ENCODE measurements around the gene ALG9. TPM values are rescaled to one million over a fixed set of nuclear protein-coding genes. Genes with fewer than 3 reads are reported as not detected.

Gene ALG9
- total RNA-seq, 4 donors from 2014 or later, result 10.3 to 22.5 (median 14.9) TPM

DNA sequence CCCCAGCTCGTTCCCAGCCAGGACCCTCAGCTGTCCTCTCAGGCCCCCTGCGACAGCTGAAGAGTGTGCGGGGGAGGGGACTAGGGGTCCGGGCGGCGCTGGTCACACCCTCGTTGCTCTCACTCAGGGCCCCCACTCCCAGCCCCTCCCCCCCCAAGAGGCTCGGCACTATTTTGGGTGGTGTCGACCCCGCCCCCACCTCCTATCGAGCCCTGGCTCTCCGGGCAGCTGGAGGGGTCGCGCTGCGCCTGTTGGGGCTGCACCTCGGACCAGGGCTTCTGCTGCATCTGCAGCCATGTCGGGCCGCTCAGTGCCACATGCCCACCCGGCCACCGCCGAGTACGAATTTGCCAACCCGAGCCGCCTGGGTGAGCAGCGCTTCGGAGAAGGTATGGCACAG is 41.2 kb upstream of the ALG9 start, which contains the start of gene HSPB2:
Gene HSPB2 (plus strand): TSS at position 200 of the 400 bp plus-strand sequence. CDS start 96 bp downstream, at position 296.
- peak within 1 kb of the TSS; percentile 91 to 97 (median 97) for H3K27ac ChIP-seq
- TF ChIP-seq POLR2A (IDR thresholded peaks at IDR 0.05), result no peak
- TF ChIP-seq, protein P1, sequence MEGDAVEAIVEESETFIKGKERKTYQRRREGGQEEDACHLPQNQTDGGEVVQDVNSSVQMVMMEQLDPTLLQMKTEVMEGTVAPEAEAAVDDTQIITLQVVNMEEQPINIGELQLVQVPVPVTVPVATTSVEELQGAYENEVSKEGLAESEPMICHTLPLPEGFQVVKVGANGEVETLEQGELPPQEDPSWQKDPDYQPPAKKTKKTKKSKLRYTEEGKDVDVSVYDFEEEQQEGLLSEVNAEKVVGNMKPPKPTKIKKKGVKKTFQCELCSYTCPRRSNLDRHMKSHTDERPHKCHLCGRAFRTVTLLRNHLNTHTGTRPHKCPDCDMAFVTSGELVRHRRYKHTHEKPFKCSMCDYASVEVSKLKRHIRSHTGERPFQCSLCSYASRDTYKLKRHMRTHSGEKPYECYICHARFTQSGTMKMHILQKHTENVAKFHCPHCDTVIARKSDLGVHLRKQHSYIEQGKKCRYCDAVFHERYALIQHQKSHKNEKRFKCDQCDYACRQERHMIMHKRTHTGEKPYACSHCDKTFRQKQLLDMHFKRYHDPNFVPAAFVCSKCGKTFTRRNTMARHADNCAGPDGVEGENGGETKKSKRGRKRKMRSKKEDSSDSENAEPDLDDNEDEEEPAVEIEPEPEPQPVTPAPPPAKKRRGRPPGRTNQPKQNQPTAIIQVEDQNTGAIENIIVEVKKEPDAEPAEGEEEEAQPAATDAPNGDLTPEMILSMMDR (IDR thresholded peaks at IDR 0.05 in 4 of 5, conservative IDR thresholded peaks at IDR 0.05 in 1 of 5), result no peak
- in situ Hi-C loops (cut with MboI; ENCODE audit: low sequenced_read_pairs in 4 of 4), result loop anchor here in 1 of 4 donors (5.0 kb wide), 1 partner anchor 35 kb away; the partner anchor contains the start of genes CFAP68 and FDXACB1
- no peaks in the 10 kb centered on the region for H3K27me3 ChIP-seq
- no peaks in the 10 kb centered on the region for H3K9me3 ChIP-seq
- peak within 1 kb of the TSS; percentile 70 to 79 (median 74) for H3K4me3 ChIP-seq
- DNase-seq, result peak in 1 of 2 donors; percentile 55
- intact Hi-C loops (cut with DNase I; ENCODE audit: low total_unique reads), result loop anchor here (5.0 kb wide), 1 partner anchor 180 kb away; no protein-coding TSS in a partner anchor
- H3K36me3 ChIP-seq, result peaks cover 0 to 24% of the 10 kb centered on the region in 2 donors
- H3K4me1 ChIP-seq, result peaks cover 29 to 43% of the 10 kb centered on the region in 2 donors
- ATAC-seq, result peak in 1 of 2 donors; percentile 8

DNA sequence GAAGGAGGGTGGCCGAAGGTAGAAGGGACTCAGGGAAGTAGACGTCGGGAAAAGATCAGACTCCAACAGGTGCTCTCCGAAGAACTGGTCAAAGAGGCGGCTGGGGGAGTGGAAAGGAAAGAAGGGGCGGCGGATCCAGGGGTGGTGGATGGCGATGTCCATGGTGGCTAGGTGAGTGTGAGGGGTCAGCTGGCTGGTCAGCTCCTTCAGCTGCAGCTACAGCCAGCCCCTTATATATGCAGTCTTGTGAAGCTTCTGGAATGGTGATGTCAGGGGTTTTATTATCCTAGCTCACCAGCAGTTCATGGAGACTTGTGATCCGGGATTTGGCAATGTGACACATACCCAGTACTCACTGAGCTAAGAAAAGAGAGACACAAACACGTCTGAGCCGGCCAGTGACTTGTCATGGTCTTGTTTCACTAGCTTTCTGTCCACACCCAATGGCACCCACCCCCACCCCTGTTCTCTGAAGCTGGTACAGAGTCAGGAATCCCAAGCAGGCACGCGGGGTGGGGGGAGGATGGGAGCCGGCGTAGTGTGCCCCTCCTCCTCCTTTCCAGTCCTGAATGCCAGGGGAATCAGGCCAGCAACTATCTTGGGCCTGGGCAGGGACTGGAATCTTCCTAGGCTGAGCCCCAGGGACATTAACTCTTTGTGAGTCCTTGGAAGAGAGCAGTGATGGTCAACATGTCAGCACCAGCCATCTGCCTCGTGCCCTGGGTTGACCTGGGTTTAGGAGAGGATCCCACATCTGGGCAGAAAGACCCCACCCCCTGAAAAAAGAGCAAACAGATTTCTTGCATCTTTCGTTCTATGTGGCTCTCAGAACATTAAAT is 40.4 kb upstream of the ALG9 start, which contains the start of gene CRYAB:
Gene CRYAB (minus strand): TSS at position 208 of the 839 bp plus-strand sequence. CDS start 46 bp downstream, at position 162.
- in situ Hi-C loops (cut with MboI; ENCODE audit: low sequenced_read_pairs in 4 of 4), result loop anchor here in 1 of 4 donors (5.0 kb wide), 1 partner anchor 34 kb away; the partner anchor contains the start of genes CFAP68 and FDXACB1
- H3K4me3 ChIP-seq, result peak within 1 kb of the TSS; percentile 70 to 79 (median 74)
- intact Hi-C loops (cut with DNase I; ENCODE audit: low total_unique reads), result loop anchor here (2.0 to 5.0 kb wide), 2 partner anchors 33 to 179 kb away; partner anchors contain the start of genes CFAP68 and FDXACB1
- DNase-seq (peak; percentile 97 to 99), ATAC-seq (peak; percentile 87)
- TF ChIP-seq, protein P1 (IDR thresholded peaks at IDR 0.05 in 4 of 5, conservative IDR thresholded peaks at IDR 0.05 in 1 of 5), result no peak
- peak; percentile 98 to 99 for TF ChIP-seq POLR2A (IDR thresholded peaks at IDR 0.05)
- H3K27me3 ChIP-seq, result no peaks in the 10 kb centered on the region
- H3K9me3 ChIP-seq, result no peaks in the 10 kb centered on the region
- H3K27ac ChIP-seq, result peak within 1 kb of the TSS; percentile 91 to 97 (median 97)
- peaks cover 0 to 24% of the 10 kb centered on the region in 2 donors for H3K36me3 ChIP-seq
- peaks cover 22 to 45% of the 10 kb centered on the region in 2 donors for H3K4me1 ChIP-seq

- in situ Hi-C loops (cut with MboI; ENCODE audit: low sequenced_read_pairs in 4 of 4) (loop anchor here in 1 of 4 donors (5.0 kb wide), 1 partner anchor 34 kb away; the partner anchor contains the start of genes CFAP68 and FDXACB1), intact Hi-C loops (cut with DNase I; ENCODE audit: low total_unique reads) (loop anchor here (2.0 to 5.0 kb wide), 2 partner anchors 32 to 179 kb away; partner anchors contain the start of genes CFAP68 and FDXACB1)
- Histone ChIP-seq H3K4me1 (peaks cover 22 to 45% of the 10 kb centered on the region in 2 donors), H3K36me3 (peaks cover 0 to 24% of the 10 kb centered on the region in 2 donors), H3K27me3 (no peaks in the 10 kb centered on the region), H3K27ac (peak overlapping the region; percentile 91 to 97 (median 97)), H3K9me3 (no peaks in the 10 kb centered on the region), H3K4me3 (peak overlapping the region; percentile 70 to 79 (median 74))
- DNase-seq (no peak), ATAC-seq (peak; percentile 10 to 12)
- TF ChIP-seq, protein P1 (IDR thresholded peaks at IDR 0.05 in 4 of 5, conservative IDR thresholded peaks at IDR 0.05 in 1 of 5), result no peak
- peak in 1 of 2 donors; percentile 27 for TF ChIP-seq POLR2A (IDR thresholded peaks at IDR 0.05)
Observed at GRCh38 chr11:111910676-111911562, 39.5 kb upstream of the ALG9 start.

GRCh38 chr11:111909378-111909777 is 38.0 kb upstream of the ALG9 start:
- intact Hi-C loops (cut with DNase I; ENCODE audit: low total_unique reads) (no loop called here), in situ Hi-C loops (cut with MboI; ENCODE audit: low sequenced_read_pairs in 4 of 4) (no loop called here)
- H3K27ac ChIP-seq, result peak overlapping the region; percentile 91 to 97 (median 97)
- no peaks in the 10 kb centered on the region for H3K27me3 ChIP-seq
- ATAC-seq (no peak), DNase-seq (no peak)
- H3K9me3 ChIP-seq, result no peaks in the 10 kb centered on the region
- peak in 1 of 2 donors; percentile 6 for TF ChIP-seq POLR2A (IDR thresholded peaks at IDR 0.05)
- TF ChIP-seq, protein P1 (IDR thresholded peaks at IDR 0.05 in 4 of 5, conservative IDR thresholded peaks at IDR 0.05 in 1 of 5), result no peak
- H3K4me3 ChIP-seq, result peak overlapping the region; percentile 70 to 79 (median 74)
- H3K36me3 ChIP-seq, result peaks cover 0 to 24% of the 10 kb centered on the region in 2 donors
- H3K4me1 ChIP-seq, result peaks cover 18 to 41% of the 10 kb centered on the region in 2 donors
